Adrenal gland (tissue), 12 donors: ENCODE data around the gene ZCCHC14. TPM values are rescaled to one million over a fixed set of nuclear protein-coding genes. Genes with fewer than 3 reads are reported as not detected.
"Not testable (repeated sequence)": the region's sequence is repeated elsewhere in the genome, so short reads cannot be mapped to it uniquely, and the experiment has no call there.

Experiments
- DNase-seq, 7 donors: peaks; one replicate each; pipeline ENCODE4 v3.0.0-alpha.2; 2019 to 2020
- H3K27ac ChIP-seq, 5 donors: fragments of 200-600 bp; sonication (generic) in 4 of 5; 1 replicate in 3 of 5; 2 replicates in 2 of 5; pipeline versions ENCODE4 v1.5.1 to v1.8.0; 2016 to 2020; ENCODE audit warnings: mild to moderate bottlenecking in 1 of 5
- H3K27me3 ChIP-seq: fragments of 200-600 bp; 2 replicates; pipeline ENCODE4 v1.8.0; 2021
- H3K36me3 ChIP-seq, 2 donors: fragments of 200-600 bp; replicated peaks in 1 of 2; 1 replicate in 1 of 2; 2 replicates in 1 of 2; pipeline versions ENCODE4 v1.5.1 to v1.8.0; 2018 to 2022
- H3K4me1 ChIP-seq, 2 donors: fragments of 200-600 bp; replicated peaks in 1 of 2; 1 replicate in 1 of 2; 2 replicates in 1 of 2; pipeline versions ENCODE4 v1.5.1 to v1.8.0; 2018 to 2021
- H3K4me3 ChIP-seq, 4 donors: fragments of 200-600 bp; sonication (generic) in 3 of 4; one replicate each; pipeline ENCODE4 v1.5.1; 2016 to 2018
- H3K9me3 ChIP-seq, 3 donors: fragments of 200-600 bp; sonication (generic) in 1 of 3; replicated peaks in 1 of 3; 1 replicate in 2 of 3; 2 replicates in 1 of 3; pipeline versions ENCODE4 v1.5.1 to v1.8.0; 2016 to 2021
- POLR2A ChIP-seq, 2 donors: fragments of 450-650 bp; IDR thresholded peaks; one replicate each; pipeline ENCODE4 v1.6.1; 2017; ENCODE audit warnings: antibody characterized with exemption in 2 of 2, mild to moderate bottlenecking in 2 of 2, moderate library complexity in 1 of 2
- WGBS, 4 donors: extraction: QIAGEN DNeasy Blood & Tissue Kit in 2 of 4; methylation state at CpG; one replicate each; pipeline versions ENCODE4 v1.1.5 to v1.1.7; 2013 to 2017; 5-methylcytosine and 5-hydroxymethylcytosine counted together
- intact Hi-C, 2 donors: fragments of 100-400 bp; cut with DNase I; formaldehyde crosslinking; loops; one replicate each; pipeline versions ENCODE4 v1.14.1 to v1.15.0; 2022 to 2023
- polyA plus RNA-seq, 3 donors: library from polyadenylated mRNA; stranded (reverse); fragments of 200-250 nt in 2 of 3; fragments of 350-450 nt in 1 of 3; fragmentation: Illumina TruSeq in 1 of 3; extraction: RNeasy Lipid Tissue Mini Kit (QIAGEN cat#74804) in 1 of 3; gene quantifications; one replicate each; pipeline ENCODE4 v1.2.3, GENCODE V29; 2013 to 2014
- total RNA-seq, 9 donors: library from RNA; depleted of rRNA in 4 of 9; stranded (reverse); fragments of >200 nt in 4 of 9; fragments of 120-200 nt in 1 of 9; fragmentation: NEBNext Ultra II Directional in 1 of 9; extraction: Animal tissue kit (Norgen Biotek cat#: 25700) in 1 of 9; gene quantifications; one replicate each; pipeline versions ENCODE4 v1.1.0 to v1.2.4, GENCODE V29; 2013 to 2023
- TF ChIP-seq, protein P1 (sequence below), 6 experiments: fragments of 450-650 bp in 4 of 6; fragments of 200-600 bp in 2 of 6; sonication (generic) in 1 of 6; IDR thresholded peaks; 1 replicate in 5 of 6; 2 replicates in 1 of 6; pipeline versions ENCODE4 v1.5.1 to v1.8.0; 2016 to 2021; ENCODE audit warnings: antibody characterized with exemption in 6 of 6, mild to moderate bottlenecking in 2 of 6, moderate library complexity in 1 of 6
- donor health status: healthy with polysubstance abuse.
- donor health status: Bipolar disorder and iron deficiency.
- donor health status: DM: yes; HTN: yes; CAD: no.
- donor health status: DM: no; HTN: no; CAD: no.
- donor health status: DM: no; HTN: no; CAD: no.
- donor health status: DM: yes; HTN: yes; CAD: no.

Gene ZCCHC14
- total and polyA plus RNA-seq, 12 donors = 10.6 to 49.8 (median 28.7) TPM

- no peaks in the 10 kb centered on the region for H3K36me3 ChIP-seq
- no peaks in the 10 kb centered on the region for H3K4me1 ChIP-seq
- WGBS, 4 donors = 83 to 92% (median 90%) methylated on average over 5 of the region's 5 CpGs
- DNase-seq = no peak
- TF ChIP-seq, protein P1, sequence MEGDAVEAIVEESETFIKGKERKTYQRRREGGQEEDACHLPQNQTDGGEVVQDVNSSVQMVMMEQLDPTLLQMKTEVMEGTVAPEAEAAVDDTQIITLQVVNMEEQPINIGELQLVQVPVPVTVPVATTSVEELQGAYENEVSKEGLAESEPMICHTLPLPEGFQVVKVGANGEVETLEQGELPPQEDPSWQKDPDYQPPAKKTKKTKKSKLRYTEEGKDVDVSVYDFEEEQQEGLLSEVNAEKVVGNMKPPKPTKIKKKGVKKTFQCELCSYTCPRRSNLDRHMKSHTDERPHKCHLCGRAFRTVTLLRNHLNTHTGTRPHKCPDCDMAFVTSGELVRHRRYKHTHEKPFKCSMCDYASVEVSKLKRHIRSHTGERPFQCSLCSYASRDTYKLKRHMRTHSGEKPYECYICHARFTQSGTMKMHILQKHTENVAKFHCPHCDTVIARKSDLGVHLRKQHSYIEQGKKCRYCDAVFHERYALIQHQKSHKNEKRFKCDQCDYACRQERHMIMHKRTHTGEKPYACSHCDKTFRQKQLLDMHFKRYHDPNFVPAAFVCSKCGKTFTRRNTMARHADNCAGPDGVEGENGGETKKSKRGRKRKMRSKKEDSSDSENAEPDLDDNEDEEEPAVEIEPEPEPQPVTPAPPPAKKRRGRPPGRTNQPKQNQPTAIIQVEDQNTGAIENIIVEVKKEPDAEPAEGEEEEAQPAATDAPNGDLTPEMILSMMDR (IDR thresholded peaks at IDR 0.05) = no peak
- no peak for TF ChIP-seq POLR2A (IDR thresholded peaks at IDR 0.05)
- no peaks in the 10 kb centered on the region for H3K27me3 ChIP-seq
- intact Hi-C loops = no loop called here
- H3K4me3 ChIP-seq = no peak overlapping the region
- no peaks in the 10 kb centered on the region for H3K9me3 ChIP-seq
- H3K27ac ChIP-seq = no peak overlapping the region
Observed at GRCh38 chr16:87501117-87501516, 8.3 kb upstream of the ZCCHC14 start.

DNA sequence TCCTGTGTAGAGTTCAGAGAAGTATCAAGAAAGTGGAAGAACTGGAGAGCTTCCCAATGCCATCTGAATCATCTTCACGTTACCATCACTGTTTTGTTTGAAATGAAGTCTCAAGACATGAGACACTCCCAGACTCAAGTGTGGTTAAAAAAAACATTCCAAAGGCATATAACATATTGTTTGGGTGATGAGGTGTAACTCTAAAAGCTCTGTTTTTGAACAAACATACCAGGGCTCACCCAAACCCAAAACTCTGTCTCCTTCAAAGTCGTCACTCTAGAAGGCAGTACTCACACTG is 6.3 kb upstream of the ZCCHC14 start:
- Histone ChIP-seq H3K4me3 (no peak overlapping the region), H3K36me3 (no peaks in the 10 kb centered on the region), H3K9me3 (no peaks in the 10 kb centered on the region), H3K27me3 (no peaks in the 10 kb centered on the region), H3K4me1 (no peaks in the 10 kb centered on the region), H3K27ac (no peak overlapping the region)
- WGBS, 4 donors = 39 to 78% (median 51%) methylated on average over 2 of the region's 2 CpGs
- DNase-seq = peak in 1 of 7 donors; percentile 36
- no peak for TF ChIP-seq POLR2A (IDR thresholded peaks at IDR 0.05)
- TF ChIP-seq, protein P1 (IDR thresholded peaks at IDR 0.05) = no peak
- intact Hi-C loops = loop anchor here in 1 of 2 donors (10.0 kb wide), 1 partner anchor 84 kb away; no protein-coding TSS in a partner anchor

DNA sequence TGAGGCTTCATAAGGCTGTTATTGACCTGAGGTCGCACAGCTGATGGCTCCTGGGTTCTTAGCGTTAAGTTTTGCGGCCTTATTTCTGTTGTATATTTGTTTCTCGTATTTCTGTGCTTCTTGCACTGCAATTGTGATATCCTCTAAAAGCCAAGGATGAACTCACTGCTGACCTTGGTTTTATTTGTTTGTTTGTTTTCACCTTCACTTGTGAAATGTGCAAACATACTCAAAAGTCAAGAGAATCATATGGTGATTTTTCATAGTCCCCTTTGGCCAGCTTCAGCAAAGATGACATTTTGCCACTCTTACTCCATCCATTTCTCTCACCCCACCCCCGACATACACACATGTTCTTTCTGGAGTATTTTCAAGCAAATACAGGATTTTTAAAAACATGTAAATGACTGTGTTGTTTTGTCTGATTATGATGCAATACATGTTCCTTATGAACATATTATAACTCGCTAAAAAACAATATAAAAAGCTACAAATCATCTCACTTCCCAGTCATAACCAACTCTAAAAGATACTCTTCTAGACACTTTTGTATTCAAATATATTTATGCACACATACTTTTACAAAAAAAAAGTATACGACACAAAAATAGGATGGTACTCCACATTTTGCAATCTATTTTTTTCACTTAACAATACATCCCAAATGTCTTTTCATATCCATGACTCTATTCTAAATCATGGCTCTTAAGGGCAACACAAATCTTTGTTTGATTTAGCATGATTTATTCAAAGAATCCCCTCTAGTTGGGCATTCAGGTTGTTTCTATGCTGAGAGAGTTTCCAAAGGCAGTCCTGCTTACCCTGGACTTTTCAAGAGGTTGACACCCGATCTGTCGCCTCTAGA is 5.7 kb upstream of the ZCCHC14 start:
- TF ChIP-seq, protein P1 (IDR thresholded peaks at IDR 0.05) = no peak
- no peak for TF ChIP-seq POLR2A (IDR thresholded peaks at IDR 0.05)
- no peak for DNase-seq
- WGBS, 4 donors = 58 to 66% (median 61%) methylated on average over 9 of the region's 9 CpGs
- H3K9me3 ChIP-seq = no peaks in the 10 kb centered on the region
- H3K36me3 ChIP-seq = no peaks in the 10 kb centered on the region
- no peaks in the 10 kb centered on the region for H3K27me3 ChIP-seq
- intact Hi-C loops = loop anchor here in 1 of 2 donors (10.0 kb wide), 1 partner anchor 84 kb away; no protein-coding TSS in a partner anchor
- no peak overlapping the region for H3K27ac ChIP-seq
- no peak overlapping the region for H3K4me3 ChIP-seq
- peaks cover under 1 to 2% of the 10 kb centered on the region in 2 donors for H3K4me1 ChIP-seq

- not testable (repeated sequence) for H3K27ac ChIP-seq, H3K4me1 ChIP-seq, H3K9me3 ChIP-seq, H3K27me3 ChIP-seq, H3K36me3 ChIP-seq, H3K4me3 ChIP-seq, DNase-seq
- intact Hi-C loops = loop anchor here in 1 of 2 donors (10.0 kb wide), 1 partner anchor 83 kb away; no protein-coding TSS in a partner anchor
- 90 to 96% (median 94%) methylated on average over 11 to 12 of the region's 12 CpGs for whole genome bisulfite sequencing, 4 donors
Observed at GRCh38 chr16:87497767-87498290, 5.0 kb upstream of the ZCCHC14 start.

DNA sequence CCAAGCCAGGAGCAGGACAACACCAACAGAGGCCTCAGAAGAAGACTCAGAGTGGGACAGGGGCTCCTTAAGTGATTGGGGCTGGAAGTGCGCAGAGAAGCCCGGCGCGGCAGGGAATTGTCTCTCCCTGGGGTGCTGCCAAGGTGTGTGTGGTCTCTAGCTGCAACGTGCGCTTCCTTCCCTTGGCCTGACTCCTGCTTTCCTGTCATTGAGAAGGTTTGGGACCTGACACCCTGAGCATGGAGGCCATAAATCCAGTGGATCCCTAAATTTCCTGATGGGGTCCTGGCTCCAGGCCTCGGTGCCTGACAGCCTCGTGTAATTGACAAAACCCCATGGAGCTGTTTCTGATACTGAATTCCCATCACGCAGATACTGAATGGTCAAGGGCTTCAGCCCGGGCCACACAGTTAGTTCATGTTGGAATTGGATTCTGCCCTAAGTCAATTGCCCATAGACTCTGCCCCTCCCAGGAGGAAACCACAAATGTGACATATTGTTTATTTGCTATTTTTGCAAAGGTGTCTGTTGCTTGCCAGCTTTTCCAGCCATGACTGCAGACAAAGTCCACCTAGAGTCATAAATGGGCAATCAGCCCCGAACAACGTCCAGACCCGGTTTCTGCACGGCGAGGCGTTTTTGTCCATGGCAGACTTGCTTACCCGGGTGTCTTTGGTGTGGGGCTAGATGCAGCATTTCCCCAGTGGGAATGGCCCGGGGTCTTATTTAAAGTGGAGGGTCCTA is 4.4 kb upstream of the ZCCHC14 start:
- not testable (repeated sequence) for H3K4me1 ChIP-seq, H3K36me3 ChIP-seq, H3K27ac ChIP-seq, H3K4me3 ChIP-seq, H3K9me3 ChIP-seq, DNase-seq, H3K27me3 ChIP-seq
- intact Hi-C loops = loop anchor here in 1 of 2 donors (10.0 kb wide), 1 partner anchor 82 kb away; no protein-coding TSS in a partner anchor
- 84 to 94% (median 87%) methylated on average over 13 to 18 of the region's 18 CpGs for WGBS, 4 donors
